ENCODE measurements around the gene DTNBP1. TPM values are rescaled to one million over a fixed set of nuclear protein-coding genes. Genes with fewer than 3 reads are reported as not detected.
"Not testable (repeated sequence)": the region's sequence is repeated elsewhere in the genome, so short reads cannot be mapped to it uniquely, and the experiment has no call there.

The DTNBP1 gene
- total and polyA plus RNA-seq, 5 donors from 2014 or later = 22.4 to 43.1 (median 33.7) TPM

DNA sequence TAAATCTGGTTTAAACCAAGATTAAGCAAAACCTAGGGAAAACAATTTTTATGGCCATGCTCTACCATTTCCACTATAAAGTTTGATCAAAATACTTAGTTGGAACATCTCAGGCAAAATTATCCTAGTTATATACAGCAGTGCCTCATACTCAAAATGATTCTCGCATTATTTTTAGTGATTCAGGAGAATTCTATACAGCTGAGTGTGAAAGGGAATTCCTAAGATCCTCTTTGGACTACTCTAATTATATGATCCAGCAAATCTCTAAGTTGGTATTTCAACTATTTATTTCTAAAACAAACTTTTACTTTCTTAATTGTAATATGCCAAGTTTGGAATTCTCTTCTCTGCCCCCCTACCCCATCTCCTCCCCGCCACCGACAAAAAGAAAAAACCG lies 8.6 kb downstream of the DTNBP1 start:
- Histone ChIP-seq H3K4me3 (ENCODE audit: low read depth, low read length) (no peak overlapping the region), H3K36me3 (ENCODE audit: control insufficient read depth, insufficient read depth, low read length) (peaks cover 4% of the 10 kb centered on the region), H3K27me3 (ENCODE audit: control insufficient read depth, insufficient read depth, low read length) (no peaks in the 10 kb centered on the region), H3K27ac (ENCODE audit: insufficient read depth, low read length, poor library complexity, severe bottlenecking) (no peak overlapping the region), H3K4me1 (ENCODE audit: control insufficient read depth, insufficient read depth, low read length, poor library complexity, severe bottlenecking) (peaks cover 4% of the 10 kb centered on the region), H3K9me3 (ENCODE audit: control insufficient read depth in 2 of 2, low read length in 2 of 2) (no peaks in the 10 kb centered on the region)
- H3K27ac Mint-ChIP-seq = no peak overlapping the region
- no peak for DNase-seq
- H3K27me3 Mint-ChIP-seq = no peaks in the 10 kb centered on the region
- H3K4me1 Mint-ChIP-seq = peaks cover 23 to 57% (median 39%) of the 10 kb centered on the region in 4 donors
- no peak for ATAC-seq (ENCODE audit: low read depth in 2 of 2)
- H3K9me3 Mint-ChIP-seq = no peaks in the 10 kb centered on the region
- peaks cover 5% of the 10 kb centered on the region for H3K36me3 Mint-ChIP-seq
- H3K4me3 Mint-ChIP-seq = no peak overlapping the region

DNA sequence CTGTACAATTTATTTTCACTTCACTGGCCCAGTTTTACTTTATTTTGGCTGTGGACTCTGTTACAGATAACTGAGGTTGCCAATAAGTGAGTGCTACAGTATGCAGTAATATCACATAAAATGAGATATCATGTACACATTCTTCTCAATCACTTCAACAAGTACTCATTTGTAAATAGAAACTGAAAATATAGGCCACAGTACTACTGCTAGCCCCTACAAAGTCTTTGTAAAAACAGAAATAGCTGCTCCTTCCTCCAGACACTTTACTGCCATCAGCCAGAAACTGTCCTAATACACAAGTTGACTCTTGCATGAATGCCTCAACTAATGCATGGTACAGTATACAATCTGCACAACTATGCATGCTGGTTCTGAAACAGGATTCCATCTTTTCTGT lies 9.2 kb downstream of the DTNBP1 start:
- Mint-ChIP-seq H3K4me3 (no peak overlapping the region), H3K27me3 (no peaks in the 10 kb centered on the region), H3K4me1 (peaks cover 30 to 59% (median 37%) of the 10 kb centered on the region in 4 donors), H3K27ac (no peak overlapping the region), H3K36me3 (peaks cover 12% of the 10 kb centered on the region), H3K9me3 (no peaks in the 10 kb centered on the region)
- Histone ChIP-seq H3K27me3 (ENCODE audit: control insufficient read depth, insufficient read depth, low read length) (no peaks in the 10 kb centered on the region), H3K9me3 (ENCODE audit: control insufficient read depth in 2 of 2, low read length in 2 of 2) (no peaks in the 10 kb centered on the region), H3K27ac (ENCODE audit: insufficient read depth, low read length, poor library complexity, severe bottlenecking) (no peak overlapping the region), H3K36me3 (ENCODE audit: control insufficient read depth, insufficient read depth, low read length) (peaks cover 10% of the 10 kb centered on the region), H3K4me3 (ENCODE audit: low read depth, low read length) (no peak overlapping the region), H3K4me1 (ENCODE audit: control insufficient read depth, insufficient read depth, low read length, poor library complexity, severe bottlenecking) (peaks cover 4% of the 10 kb centered on the region)
- peak in 1 of 3 donors; percentile 11 for DNase-seq
- no peak for ATAC-seq (ENCODE audit: low read depth in 2 of 2)

DNA sequence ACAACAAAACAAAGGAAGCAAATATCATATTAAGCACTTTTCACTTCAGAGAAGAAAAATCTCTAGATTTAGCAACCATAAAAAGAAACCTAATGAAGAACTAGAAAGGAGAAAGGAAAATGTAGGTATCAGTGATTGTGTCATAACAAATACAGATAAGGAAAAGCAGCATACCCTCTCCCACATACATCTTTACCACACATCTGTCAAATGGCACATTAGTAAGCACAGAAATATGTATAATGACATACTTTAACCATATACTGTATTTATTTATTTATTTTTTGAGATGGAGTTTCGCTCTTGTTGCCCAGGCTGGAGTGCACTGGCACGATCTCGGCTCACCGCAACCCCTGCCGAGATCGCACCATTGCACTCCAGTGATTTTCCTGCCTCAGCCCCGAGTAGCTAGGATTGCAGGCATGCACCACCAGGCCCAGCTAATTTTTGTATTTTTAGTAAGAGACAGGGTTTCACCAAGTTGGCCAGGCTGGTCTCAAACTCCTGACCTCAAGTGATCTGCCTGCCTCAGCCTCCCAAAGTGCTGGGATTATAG lies 12.7 kb downstream of the DTNBP1 start:
- not testable (repeated sequence) for H3K27me3 ChIP-seq (ENCODE audit: control insufficient read depth, insufficient read depth, low read length); ATAC-seq (ENCODE audit: low read depth in 2 of 2); H3K9me3 ChIP-seq (ENCODE audit: control insufficient read depth in 2 of 2, low read length in 2 of 2); H3K27ac Mint-ChIP-seq; DNase-seq; H3K4me1 ChIP-seq (ENCODE audit: control insufficient read depth, insufficient read depth, low read length, poor library complexity, severe bottlenecking); H3K27ac ChIP-seq (ENCODE audit: insufficient read depth, low read length, poor library complexity, severe bottlenecking); H3K4me3 Mint-ChIP-seq; H3K27me3 Mint-ChIP-seq; H3K4me3 ChIP-seq (ENCODE audit: low read depth, low read length)
- Mint-ChIP-seq H3K9me3 (peaks cover 0 to 22% (median 8%) of the 10 kb centered on the region in 7 donors), H3K4me1 (peaks cover 33 to 49% (median 40%) of the 10 kb centered on the region in 4 donors), H3K36me3 (peaks cover 45% of the 10 kb centered on the region)
- peaks cover 12% of the 10 kb centered on the region for H3K36me3 ChIP-seq (ENCODE audit: control insufficient read depth, insufficient read depth, low read length)

DNA sequence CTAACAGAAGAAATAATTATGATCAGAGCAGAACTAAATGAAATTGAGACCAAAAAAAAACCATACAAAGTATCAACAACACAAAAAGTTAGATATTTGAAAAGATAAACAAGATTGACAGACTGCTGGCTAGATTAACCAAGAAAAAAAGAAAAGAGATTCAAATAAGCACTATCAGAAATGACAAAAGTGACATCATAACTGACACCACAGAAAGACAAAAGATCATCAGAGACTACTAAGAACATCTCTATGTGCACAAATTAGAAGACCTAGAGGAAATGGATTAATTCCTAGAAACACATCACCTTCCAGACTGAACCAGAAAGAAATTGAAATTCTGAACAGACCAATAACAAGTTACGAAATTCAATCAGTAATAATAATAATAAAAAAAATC lies 17.9 kb downstream of the DTNBP1 start:
- Histone ChIP-seq H3K4me1 (ENCODE audit: control insufficient read depth, insufficient read depth, low read length, poor library complexity, severe bottlenecking) (no peaks in the 10 kb centered on the region), H3K9me3 (ENCODE audit: control insufficient read depth in 2 of 2, low read length in 2 of 2) (peaks cover 17 to 21% of the 10 kb centered on the region in 2 experiments), H3K27me3 (ENCODE audit: control insufficient read depth, insufficient read depth, low read length) (no peaks in the 10 kb centered on the region), H3K27ac (ENCODE audit: insufficient read depth, low read length, poor library complexity, severe bottlenecking) (no peak overlapping the region), H3K4me3 (ENCODE audit: low read depth, low read length) (no peak overlapping the region), H3K36me3 (ENCODE audit: control insufficient read depth, insufficient read depth, low read length) (peaks cover 24% of the 10 kb centered on the region)
- H3K9me3 Mint-ChIP-seq = peaks cover 0 to 39% (median 16%) of the 10 kb centered on the region in 7 donors
- ATAC-seq (ENCODE audit: low read depth in 2 of 2) (no peak), DNase-seq (no peak)
- H3K27ac Mint-ChIP-seq = no peak overlapping the region
- peaks cover 77% of the 10 kb centered on the region for H3K36me3 Mint-ChIP-seq
- H3K4me3 Mint-ChIP-seq = no peak overlapping the region
- H3K4me1 Mint-ChIP-seq = peaks cover 22 to 43% (median 25%) of the 10 kb centered on the region in 4 donors
- no peaks in the 10 kb centered on the region for H3K27me3 Mint-ChIP-seq

DNA sequence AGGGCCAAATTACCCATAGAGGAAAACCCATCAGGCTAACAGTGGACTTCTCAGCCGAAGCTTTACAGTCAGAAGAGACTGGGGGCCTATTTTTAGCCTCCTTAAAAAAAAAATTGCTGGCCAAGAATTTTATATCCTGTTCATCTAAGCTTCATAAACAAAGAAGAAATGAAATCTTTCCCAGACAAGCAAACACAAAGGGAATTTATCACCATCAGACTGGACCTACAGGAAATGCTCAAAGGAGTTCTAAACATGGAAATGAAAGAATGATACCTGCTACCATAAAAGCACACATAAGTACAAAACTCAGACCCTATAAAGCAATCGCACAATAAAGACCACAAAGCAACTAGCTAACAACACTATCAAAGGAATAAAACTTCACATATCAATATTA lies 19.3 kb downstream of the DTNBP1 start:
- no peaks in the 10 kb centered on the region for H3K27me3 Mint-ChIP-seq
- H3K4me3 Mint-ChIP-seq = no peak overlapping the region
- H3K36me3 Mint-ChIP-seq = peaks cover 74% of the 10 kb centered on the region
- Histone ChIP-seq H3K4me3 (ENCODE audit: low read depth, low read length) (no peak overlapping the region), H3K27ac (ENCODE audit: insufficient read depth, low read length, poor library complexity, severe bottlenecking) (no peak overlapping the region), H3K27me3 (ENCODE audit: control insufficient read depth, insufficient read depth, low read length) (no peaks in the 10 kb centered on the region), H3K9me3 (ENCODE audit: control insufficient read depth in 2 of 2, low read length in 2 of 2) (peaks cover 17 to 21% of the 10 kb centered on the region in 2 experiments), H3K36me3 (ENCODE audit: control insufficient read depth, insufficient read depth, low read length) (peaks cover 16% of the 10 kb centered on the region), H3K4me1 (ENCODE audit: control insufficient read depth, insufficient read depth, low read length, poor library complexity, severe bottlenecking) (no peaks in the 10 kb centered on the region)
- peaks cover 0 to 39% (median 16%) of the 10 kb centered on the region in 7 donors for H3K9me3 Mint-ChIP-seq
- H3K27ac Mint-ChIP-seq = no peak overlapping the region
- DNase-seq (no peak), ATAC-seq (ENCODE audit: low read depth in 2 of 2) (no peak)
- peaks cover 18 to 34% (median 21%) of the 10 kb centered on the region in 4 donors for H3K4me1 Mint-ChIP-seq

DNA sequence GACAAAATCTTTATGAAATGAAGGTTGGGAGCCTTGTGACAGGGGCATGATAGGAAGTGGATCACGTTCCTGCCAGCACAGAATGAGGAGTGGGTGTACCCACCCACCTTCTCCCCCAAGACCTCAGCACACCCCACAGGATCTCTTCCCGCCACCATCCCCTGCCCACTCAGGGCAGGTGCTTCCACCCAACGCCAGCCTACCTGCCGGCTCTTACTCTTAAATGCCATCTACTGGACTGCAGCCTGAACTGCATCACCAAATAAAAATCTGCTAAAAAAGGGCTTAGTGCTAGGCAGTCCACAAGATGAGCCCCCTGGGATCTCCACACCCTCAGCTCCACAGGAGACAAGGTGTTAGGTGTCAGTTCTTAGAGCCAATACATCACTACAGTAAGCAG lies 20.6 kb downstream of the DTNBP1 start:
- H3K4me1 Mint-ChIP-seq = peaks cover 14 to 29% (median 20%) of the 10 kb centered on the region in 4 donors
- no peaks in the 10 kb centered on the region for H3K27me3 ChIP-seq (ENCODE audit: control insufficient read depth, insufficient read depth, low read length)
- no peak overlapping the region for H3K27ac Mint-ChIP-seq
- peak in 1 of 3 donors; percentile 22 for DNase-seq
- H3K36me3 Mint-ChIP-seq = peaks cover 71% of the 10 kb centered on the region
- H3K9me3 ChIP-seq (ENCODE audit: control insufficient read depth in 2 of 2, low read length in 2 of 2) = peaks cover 15 to 21% of the 10 kb centered on the region in 2 experiments
- H3K4me3 Mint-ChIP-seq = peak overlapping the region in 1 of 4 donors; percentile 72
- H3K9me3 Mint-ChIP-seq = peaks cover 2 to 38% (median 16%) of the 10 kb centered on the region in 7 donors
- no peaks in the 10 kb centered on the region for H3K27me3 Mint-ChIP-seq
- peaks cover 18% of the 10 kb centered on the region for H3K36me3 ChIP-seq (ENCODE audit: control insufficient read depth, insufficient read depth, low read length)
- no peaks in the 10 kb centered on the region for H3K4me1 ChIP-seq (ENCODE audit: control insufficient read depth, insufficient read depth, low read length, poor library complexity, severe bottlenecking)
- ATAC-seq (ENCODE audit: low read depth in 2 of 2) = no peak
- no peak overlapping the region for H3K27ac ChIP-seq (ENCODE audit: insufficient read depth, low read length, poor library complexity, severe bottlenecking)
- H3K4me3 ChIP-seq (ENCODE audit: low read depth, low read length) = no peak overlapping the region

DNA sequence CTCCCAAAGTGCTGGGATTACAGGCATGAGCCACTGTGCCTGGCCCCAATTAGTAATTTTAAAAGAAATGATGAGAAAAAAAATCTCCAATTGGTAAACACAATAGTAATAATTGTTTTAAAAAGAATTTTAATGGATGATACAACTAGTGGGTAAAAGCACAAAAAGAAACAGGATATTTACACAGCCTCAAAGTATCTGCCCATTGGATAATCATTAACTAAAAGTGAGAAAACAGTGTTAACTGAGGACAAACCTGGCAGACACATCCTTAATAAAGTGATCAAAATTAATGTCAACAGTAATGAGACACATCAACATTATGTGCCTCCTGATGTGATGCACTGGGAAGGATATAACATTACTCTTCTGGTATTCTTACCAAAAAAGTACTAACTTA lies 24.5 kb downstream of the DTNBP1 start:
- Mint-ChIP-seq H3K36me3 (peaks cover 63% of the 10 kb centered on the region), H3K9me3 (peaks cover 0 to 7% (median 3%) of the 10 kb centered on the region in 7 donors), H3K4me3 (no peak overlapping the region), H3K27me3 (no peaks in the 10 kb centered on the region), H3K4me1 (peaks cover 0 to 16% (median 8%) of the 10 kb centered on the region in 4 donors), H3K27ac (no peak overlapping the region)
- DNase-seq = no peak
- H3K36me3 ChIP-seq (ENCODE audit: control insufficient read depth, insufficient read depth, low read length) = peaks cover 15% of the 10 kb centered on the region
- ATAC-seq (ENCODE audit: low read depth in 2 of 2) = no peak
- H3K4me3 ChIP-seq (ENCODE audit: low read depth, low read length) = no peak overlapping the region
- peaks cover 5 to 10% of the 10 kb centered on the region in 2 experiments for H3K9me3 ChIP-seq (ENCODE audit: control insufficient read depth in 2 of 2, low read length in 2 of 2)
- no peaks in the 10 kb centered on the region for H3K4me1 ChIP-seq (ENCODE audit: control insufficient read depth, insufficient read depth, low read length, poor library complexity, severe bottlenecking)
- no peaks in the 10 kb centered on the region for H3K27me3 ChIP-seq (ENCODE audit: control insufficient read depth, insufficient read depth, low read length)
- no peak overlapping the region for H3K27ac ChIP-seq (ENCODE audit: insufficient read depth, low read length, poor library complexity, severe bottlenecking)

DNA sequence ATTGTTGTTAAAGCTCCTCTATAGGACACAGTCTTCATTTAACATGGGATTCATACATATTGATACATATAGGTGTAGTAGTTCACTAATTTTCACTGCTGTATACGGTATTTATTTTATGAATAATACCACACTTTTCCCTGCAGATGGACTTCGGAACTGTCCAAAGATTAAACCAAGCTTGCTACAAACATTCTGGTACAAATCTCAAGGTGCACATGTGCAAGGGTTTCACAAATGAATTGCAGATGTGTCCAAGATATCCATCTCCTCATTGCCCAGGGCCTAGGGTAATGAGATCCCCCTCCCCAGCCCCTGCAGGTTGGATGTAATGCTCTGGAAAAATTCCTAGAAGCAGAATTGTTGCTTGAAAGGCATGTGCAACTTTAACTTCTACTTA lies 31.4 kb downstream of the DTNBP1 start:
- Histone ChIP-seq H3K9me3 (ENCODE audit: control insufficient read depth in 2 of 2, low read length in 2 of 2) (no peaks in the 10 kb centered on the region), H3K4me1 (ENCODE audit: control insufficient read depth, insufficient read depth, low read length, poor library complexity, severe bottlenecking) (no peaks in the 10 kb centered on the region), H3K27me3 (ENCODE audit: control insufficient read depth, insufficient read depth, low read length) (no peaks in the 10 kb centered on the region), H3K36me3 (ENCODE audit: control insufficient read depth, insufficient read depth, low read length) (peaks cover 4% of the 10 kb centered on the region), H3K27ac (ENCODE audit: insufficient read depth, low read length, poor library complexity, severe bottlenecking) (no peak overlapping the region), H3K4me3 (ENCODE audit: low read depth, low read length) (no peak overlapping the region)
- Mint-ChIP-seq H3K36me3 (peaks cover 30% of the 10 kb centered on the region), H3K4me1 (peaks cover 11 to 42% (median 29%) of the 10 kb centered on the region in 4 donors), H3K27ac (no peak overlapping the region), H3K9me3 (peaks cover 0 to 5% (median 0%) of the 10 kb centered on the region in 7 donors), H3K27me3 (no peaks in the 10 kb centered on the region), H3K4me3 (no peak overlapping the region)
- no peak for ATAC-seq (ENCODE audit: low read depth in 2 of 2)
- no peak for DNase-seq

Measured in CD4-positive, CD25-positive, alpha-beta regulatory T cell (primary cell).